GM18873 (cell line): ENCODE measurements around the gene MRPL55.

ENCODE experiments used
- ATAC-seq: cut with Tn5 transposase; IDR thresholded peaks from one replicate; pipeline ENCODE4 v1.9.1; 2021; ENCODE audit warnings: mild to moderate bottlenecking, moderate library complexity, moderate number of reproducible peaks; ENCODE audit not compliant: unreplicated experiment, low FRiP score

MRPL55 gene

DNA sequence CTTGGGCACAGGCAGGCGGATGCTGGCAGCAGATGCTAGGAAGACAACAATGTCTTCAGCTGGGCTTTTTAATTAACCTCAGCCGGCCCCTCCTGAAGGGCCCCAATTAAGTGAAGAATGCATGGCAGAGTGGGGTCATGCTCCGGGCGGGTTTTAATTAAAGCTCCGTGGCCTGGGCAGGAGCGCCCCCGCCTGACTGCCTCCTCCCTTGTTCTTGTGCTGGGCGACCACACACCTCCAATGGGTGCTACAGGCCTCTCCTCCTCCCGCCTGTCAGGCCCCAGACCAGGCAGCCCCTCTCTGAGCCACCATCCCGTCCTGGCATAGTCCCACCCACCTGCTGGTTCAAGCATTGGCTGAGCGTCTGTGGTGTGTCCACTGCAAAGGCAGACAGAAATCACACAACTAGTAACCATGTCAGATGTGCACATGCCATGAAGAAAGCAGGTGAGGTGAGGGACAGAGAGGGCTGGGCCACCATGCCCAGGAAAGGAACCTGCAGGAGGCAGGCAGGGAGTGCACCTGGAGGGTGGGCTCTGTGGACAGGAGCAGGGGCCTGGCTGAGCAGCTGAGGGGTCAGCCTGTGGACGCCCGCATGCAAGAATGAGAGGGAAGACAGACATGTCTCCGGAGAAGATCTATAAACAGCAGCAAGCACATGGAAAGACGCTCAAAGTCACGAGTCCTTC is 35.1 kb downstream of the MRPL55 start:
- ATAC-seq = no peak

DNA sequence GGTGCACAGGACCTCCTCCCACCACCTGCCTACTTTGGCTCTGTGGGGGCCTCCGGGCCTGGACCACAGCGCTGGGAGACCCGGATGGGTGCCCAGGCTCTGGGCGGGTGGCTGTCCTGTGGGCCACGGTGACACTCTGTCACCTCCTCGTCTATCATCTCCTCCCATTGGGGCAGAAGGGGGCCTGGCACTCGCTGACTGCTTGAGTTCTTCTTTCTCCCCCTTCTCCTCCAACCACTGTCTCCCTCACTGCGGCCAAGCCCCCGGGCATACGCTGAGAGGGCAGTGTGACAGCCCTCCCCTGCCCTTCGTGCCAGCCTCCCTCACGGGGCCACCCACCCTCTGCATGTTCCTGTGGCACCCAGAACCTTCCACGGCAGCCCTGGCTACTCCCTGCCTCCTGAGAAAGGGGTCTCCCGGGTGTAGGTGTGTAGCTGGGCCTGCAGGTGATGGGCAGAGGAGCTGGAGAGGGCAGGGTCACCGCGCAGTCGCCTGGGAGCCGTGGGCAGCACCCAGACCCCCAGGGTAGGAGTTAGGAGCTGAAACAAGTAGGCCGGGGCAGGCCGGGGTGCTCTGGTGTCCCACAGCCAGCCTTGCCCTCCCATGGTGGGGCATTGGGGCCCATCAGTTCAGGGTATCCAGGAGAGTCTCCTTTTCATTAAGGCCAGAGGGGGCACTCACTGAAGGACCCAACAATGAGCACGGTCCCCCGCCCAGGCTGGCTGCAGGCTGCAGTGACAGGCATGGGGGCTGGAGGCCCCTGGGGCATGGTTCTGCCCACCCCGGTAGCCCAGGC is 35.8 kb downstream of the MRPL55 start:
- ATAC-seq = no peak

DNA sequence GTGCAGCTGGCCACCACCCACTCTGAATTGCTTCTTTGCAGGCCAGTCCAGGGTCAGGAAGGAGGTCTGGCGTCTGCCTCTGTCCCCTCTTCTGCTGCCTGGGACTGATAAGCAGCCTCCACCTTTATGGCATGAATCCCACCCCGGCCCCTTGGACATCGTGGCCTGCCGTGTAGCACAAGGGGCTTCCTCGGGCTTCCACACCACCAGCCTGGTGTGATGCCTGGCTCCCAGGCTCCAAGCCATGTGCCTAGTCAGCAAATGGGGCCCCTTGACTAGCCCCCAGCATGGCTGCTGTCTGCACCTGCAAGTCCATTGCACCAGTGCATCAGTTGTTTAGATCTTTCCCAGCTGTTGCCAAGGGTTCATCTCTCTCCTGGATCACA is 36.4 kb downstream of the MRPL55 start:
- no peak for ATAC-seq

DNA sequence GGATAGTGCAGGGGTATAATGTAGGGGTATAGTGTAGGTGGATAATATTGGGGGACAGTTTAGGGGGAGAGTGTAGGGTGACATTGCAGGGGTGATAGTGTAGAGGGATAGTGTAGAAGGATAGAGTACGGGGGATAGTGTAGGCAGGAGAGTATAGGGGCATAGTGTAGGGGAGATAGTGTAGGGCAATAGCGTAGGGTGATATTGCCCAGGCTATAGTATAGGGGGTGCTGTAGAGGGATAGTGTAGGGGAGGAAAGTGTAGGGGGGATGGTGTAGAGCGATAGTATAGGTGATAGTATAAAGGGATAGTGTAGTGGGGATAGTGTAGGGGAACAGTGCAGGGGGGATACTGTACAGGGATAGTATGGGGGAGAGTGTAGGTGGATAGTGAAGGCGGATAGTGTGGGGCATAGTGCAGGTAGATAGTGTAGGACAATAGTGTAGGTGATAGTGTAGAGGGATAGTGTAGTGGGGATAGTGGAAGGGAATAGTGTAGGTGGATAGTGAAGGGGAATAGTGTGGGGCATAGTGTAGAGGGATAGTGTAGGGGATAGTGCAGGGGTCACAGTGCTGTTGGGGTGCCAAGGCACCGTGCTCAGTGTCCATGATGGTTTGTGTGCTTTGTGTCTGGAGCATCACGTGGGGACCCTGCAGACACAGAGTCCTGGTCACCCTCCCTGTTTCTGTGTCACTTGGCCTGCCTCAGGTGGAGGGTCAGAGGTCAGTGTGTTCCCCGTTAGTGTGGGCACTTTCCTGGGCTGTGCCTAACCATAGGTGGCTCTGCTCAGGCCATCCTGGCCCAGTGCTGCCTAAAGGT is 37.1 kb downstream of the MRPL55 start:
- no peak for ATAC-seq

DNA sequence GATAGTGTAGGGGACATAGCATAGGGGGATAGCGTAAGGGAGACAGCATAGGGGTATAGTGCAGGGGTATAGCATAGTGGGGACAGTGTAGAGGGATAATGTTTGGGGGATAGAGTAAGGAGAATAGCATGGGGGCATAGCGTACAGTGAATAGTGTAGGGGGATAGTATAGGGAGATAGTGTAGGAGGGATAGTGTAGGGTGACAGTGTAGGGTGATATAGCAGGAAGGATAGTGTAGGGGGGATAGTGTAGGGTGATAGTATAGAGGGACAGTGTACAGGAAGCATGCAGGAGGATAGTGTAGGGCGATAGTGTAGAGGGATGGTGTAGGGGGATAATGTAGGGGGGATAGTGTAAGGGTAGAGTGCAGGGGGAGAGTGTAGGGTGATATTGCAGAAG is 38.2 kb downstream of the MRPL55 start:
- ATAC-seq = no peak

DNA sequence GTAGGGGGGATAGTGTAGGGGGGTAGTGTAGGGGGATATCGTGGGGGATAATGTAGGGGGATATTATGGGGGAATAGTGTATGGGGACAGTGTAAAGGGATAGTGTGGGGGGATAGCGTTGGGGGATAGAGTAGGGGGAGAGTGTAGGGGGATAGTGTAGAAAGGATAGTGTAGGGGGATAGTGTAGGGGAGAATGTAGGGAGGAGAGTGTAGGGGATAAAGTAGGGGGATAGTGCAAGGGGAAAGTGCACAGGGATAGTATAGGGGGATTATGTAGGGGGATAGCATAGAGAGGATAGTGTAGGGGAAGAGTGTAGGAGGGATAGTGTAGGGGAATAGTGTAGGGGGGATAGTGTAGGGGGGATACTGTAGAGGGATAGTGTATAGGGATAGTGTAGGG is 38.9 kb downstream of the MRPL55 start:
- no peak for ATAC-seq

DNA sequence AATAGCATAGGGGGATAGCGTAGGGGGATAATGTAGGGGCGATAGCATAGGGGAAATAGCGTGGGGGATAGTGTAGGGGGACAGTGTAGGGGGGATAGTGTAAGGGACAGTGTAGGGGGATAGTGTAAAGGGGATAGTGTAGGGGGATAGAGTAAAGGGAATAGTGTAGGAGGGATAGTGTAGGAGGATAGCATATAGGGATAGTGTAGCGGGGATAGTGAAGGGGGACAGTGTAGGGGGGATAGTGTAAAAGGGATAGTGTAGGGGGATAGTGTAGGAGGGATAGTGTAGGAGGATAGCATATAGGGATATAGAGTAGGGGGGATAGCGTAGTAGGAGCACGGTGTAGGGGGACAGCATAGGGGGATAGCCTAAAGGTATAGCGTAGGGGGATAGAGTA is 40.7 kb downstream of the MRPL55 start:
- no peak for ATAC-seq

DNA sequence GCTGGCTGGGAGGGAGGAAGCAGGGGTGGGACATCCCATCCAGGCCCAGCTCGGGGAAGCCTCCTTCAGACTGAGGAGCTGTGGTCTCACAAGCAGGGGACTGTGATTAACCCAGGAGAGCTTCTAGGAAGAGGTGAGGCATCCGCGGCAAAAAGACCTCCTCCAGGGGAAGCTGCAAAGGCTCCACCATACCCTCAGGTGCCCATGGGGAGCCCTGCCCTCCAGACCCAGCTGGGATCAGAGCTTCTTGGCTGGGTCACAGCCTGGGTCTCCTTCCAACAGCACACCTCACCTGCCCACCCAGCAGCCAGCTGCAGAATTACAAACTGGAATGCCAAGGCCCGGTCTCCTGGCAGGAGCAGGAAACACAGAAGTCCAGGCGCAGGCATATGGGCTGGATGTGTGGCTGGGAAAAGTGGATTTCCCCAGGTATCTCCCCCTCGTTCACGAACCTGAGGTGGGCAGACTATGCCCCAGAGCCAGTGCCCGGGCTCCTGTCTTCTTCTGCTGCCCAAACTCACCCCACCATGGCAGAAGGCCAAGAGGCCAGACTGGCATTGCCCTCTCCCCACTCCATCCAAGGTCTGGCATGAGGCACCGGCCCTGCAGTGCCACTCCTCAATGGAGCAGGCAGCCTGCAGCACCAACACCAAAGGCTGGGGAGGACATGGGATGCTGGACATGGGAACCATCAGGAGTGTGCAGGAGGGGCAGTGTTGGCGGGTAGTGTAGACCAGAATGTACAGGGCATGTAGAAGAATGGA is 42.0 kb downstream of the MRPL55 start:
- ATAC-seq = no peak

DNA sequence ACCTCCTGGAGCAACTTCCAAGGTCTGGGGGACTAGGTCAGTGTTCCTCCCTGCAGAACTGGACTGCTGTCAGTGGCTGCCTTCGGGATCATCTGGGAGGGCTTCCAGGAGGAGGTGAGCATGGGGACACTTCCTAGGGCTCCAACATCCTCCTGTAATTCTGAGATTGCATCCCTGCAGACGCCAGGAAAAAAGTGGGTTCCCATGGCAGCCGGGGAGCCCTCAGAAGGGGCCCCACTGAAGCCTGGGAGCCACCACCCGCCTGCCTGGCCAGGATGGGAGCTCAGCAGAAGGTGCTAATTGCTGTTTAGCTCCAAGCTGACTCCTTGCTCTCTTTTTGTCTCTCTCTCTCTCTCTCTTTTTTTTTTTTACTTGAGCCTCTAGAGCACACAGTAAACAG is 42.7 kb downstream of the MRPL55 start:
- no peak for ATAC-seq

DNA sequence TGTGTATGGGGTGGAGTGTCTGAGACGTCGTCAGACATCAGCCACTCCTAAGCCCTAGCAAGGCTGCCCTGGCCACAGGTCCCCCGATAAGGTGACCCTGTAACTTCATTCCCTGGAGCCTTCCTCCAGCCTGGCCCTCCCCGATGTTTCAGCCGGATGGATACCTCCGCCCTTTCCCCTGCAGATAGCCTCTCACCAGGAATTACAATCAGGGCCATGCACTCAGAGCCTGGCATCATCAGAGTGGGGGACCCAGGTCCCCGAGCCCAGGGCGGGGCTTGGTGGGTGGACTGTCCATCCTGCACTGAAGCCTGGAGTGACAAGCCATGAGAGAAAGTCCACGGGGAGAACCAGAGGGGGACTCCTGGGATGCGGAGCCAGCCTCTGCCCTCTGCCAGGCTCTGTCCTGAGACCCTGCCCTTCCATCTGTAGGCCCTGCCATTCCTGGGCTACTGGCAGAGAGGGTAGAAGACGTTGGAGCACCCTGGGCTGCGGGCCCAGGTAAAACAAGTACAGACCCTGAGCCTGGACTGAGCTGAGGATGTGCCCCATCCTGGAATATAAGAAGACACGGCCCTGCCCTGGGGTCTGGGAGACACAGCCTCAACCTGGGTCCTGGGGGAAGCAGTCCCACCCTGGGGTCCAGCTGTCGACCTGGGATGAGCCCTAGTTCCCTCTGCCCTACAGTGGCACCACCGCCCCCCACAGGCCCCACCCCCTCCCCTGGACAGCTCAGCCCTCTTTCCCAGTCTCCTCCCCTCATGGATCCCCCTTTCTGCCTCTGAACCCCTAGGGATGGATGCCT is 43.4 kb downstream of the MRPL55 start:
- ATAC-seq = no peak

DNA sequence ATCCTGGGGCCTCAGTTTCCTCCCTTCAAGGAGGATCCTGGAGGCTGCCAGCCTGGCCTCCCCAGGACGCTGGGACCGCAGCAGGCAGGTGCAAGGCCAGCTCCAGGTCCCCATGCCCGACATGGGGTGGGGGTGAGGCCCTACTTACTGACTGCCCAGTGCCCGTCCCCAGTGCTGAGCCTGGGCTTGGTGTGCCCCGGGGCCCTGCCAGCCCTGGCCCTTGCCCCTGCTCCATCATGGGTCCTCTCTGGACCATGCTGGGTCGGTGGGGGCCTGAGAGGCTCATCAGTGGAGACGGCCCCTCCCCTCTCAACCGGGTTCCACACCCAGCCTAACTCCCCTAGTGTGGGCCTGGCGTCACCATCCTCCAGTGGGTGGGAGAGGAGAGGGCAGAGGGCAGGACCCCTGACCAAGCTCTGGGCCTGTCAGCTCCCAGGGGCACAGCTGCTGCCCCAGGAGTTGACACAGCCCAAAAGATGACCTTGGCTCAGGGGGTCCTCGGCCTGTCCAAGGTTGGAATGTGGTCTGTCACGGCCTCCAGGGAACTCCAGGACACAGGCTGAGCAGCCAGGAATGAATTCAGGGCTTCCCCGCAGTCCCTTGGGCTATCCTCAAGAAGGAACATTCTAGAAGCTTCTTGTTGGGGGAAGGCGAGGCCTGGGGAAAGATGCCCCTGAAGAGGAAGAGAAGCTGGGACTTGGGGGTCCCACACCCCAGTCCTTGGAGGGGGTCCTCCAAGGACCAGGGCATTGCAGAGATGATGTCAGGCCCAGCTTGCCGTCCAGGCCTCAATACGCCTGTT is 44.2 kb downstream of the MRPL55 start:
- no peak for ATAC-seq

DNA sequence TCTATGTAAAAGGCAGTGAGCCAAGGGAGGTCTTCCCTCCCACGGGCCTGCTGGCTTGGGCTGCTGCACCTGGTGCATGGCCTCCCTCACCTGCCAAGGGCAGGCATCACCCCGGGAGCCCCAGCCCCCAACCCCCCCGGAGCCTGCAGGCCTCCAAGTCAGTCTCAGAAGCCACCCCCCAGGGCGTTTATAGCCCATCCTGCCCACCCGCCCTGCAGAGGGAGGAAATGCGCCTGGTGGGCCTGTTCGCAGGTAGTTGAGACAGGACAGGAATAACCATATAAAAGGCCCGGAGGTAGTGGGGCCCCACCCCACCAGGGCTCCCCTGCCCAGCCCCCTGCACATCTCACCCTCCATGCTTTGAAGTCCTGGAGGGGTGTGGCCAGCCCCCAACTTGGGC is 44.8 kb downstream of the MRPL55 start:
- no peak for ATAC-seq

DNA sequence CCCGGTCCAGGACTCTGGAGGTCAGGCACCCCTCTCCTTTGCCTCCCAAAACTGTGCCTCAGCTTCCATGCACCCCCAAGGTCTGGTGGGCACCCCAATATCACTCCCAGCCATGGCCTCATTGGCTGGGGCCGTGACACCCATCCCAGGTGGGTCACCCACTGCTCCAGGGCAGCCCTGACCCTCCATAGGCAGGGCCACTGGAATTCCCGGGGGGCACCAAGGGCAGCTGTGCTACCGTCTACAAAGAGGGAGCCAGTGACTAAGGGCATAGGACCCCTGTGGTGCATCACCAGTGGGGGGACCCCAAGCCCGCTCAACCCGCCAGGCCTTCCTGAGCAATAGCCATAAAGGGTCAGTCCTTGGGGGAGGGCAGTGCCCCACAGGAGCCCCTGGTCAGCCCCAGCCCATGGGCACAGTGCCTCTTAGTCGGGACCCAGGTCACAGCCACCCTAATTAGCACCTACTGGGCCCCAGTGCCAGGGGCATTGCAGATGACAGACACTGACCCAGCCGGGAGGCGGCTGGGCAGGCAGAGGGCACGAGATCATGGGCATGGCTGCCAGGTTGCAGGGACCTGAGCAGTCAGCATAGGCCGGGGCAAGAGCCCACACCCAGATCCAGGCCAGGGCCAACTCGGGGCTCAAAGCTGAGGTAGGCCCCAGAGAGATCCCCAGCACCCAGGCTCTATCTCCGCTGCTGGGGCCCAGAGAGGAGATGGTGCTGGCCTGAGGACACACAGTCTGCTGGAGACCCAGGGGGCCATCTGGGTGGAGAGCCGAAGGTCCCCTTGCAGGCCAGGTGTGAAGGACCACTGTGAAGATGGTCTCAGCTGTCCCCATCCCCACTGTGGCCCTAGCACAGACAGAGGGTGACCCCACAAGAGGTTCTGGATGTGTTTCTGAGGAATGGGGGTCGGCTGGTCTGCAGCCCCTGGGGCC is 45.6 kb downstream of the MRPL55 start:
- no peak for ATAC-seq

DNA sequence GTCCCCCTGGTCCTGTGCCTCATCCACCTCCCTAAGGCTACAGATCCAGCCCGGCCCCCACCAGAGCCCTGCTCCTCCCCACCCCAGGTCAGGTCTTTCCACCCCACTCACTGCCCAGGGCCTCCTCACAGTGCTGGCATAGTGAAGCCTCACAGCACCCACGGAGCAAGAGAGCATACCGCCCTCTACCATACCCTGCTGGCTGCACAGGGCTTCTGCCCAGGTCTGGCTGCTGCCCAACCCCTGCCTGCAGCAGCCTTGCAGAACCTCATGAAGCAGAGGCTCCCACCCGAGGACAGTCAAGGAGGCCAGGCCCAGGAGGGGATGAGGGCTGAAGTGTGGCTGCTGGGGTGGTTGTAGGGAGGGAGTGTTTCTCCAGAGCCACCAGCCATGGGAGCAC is 46.3 kb downstream of the MRPL55 start:
- no peak for ATAC-seq

DNA sequence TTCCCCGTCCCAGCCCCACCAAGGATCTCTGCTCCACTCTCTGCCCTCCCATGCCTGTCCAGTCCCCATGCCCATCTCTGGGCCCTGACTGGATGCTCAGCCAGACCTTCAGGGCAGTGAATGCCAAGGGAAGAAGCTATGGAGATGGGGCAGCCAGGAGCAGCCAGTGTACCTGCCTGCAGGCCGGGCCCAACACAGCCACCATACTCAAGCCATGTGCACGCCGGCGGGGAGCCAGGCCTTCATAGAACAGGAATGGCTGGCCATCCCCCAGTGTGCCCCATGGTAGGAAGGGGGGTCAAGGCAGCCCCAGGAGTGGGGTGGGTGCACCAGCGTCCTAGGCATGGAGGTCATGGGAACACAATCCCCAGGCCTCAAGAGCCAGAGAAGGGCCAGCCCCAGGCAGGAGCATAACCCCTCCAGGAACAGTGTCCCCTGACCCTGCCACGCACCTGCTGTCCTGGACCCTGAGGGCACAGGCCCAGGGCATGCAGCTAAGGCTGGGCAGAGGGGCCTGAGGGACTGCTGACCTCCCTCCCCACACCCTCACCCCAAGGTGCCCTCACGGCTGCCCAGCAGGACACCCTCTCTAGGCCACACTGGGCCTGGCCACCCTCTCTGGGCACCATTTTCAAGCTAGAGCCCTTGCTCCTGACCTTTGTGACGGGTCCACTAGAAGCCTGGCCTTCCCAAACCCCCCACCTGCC is 46.9 kb downstream of the MRPL55 start:
- no peak for ATAC-seq

DNA sequence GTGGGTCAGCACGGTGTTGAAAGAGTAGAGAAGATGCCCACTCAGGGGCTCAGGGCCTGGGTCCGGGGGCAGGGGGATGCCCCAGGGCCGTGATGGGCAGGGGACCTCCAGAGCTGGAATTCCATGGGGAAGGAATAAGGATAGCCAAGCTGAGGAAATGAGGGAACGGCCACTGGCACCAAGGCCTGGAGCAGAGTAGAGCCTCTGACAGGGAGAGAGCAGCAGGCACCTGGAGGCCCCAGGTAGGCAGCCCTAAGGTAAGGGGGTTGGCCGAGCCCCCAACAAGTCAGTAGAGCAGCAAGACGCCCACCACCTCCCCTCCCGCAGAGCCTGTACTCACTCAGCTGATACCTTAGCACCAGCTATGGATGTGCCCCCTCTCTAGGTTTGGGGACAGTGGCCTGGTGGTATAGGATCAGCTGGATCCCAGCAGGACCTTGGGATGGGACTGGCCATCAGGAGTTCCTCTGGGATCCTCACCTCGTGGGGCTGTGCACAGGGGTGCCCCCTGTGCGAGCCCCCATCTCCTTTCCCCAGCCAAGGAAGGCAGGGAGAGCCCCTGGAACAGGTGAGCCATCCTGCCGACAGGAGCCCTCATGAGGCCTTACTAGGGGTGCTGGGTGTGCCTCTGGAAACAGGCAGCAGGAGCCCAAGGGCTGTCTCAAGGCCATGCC is 47.6 kb downstream of the MRPL55 start:
- ATAC-seq = no peak
